PC-9 (cell line): ENCODE data around the gene SH3PXD2B.

ENCODE experiments used
- EZH2 ChIP-seq: fragments of 200-600 bp; sonication (generic); IDR thresholded peaks from 2 replicates; pipeline ENCODE4 v1.8.0; 2017; ENCODE audit warnings: antibody characterized with exemption, low read depth
- TF ChIP-seq, protein P1 (sequence below): fragments of 200-600 bp; sonication (generic); conservative IDR thresholded peaks from 2 replicates; pipeline ENCODE4 v1.6.1; 2017; ENCODE audit warnings: mixed run types, antibody characterized with exemption, mild to moderate bottlenecking, moderate library complexity

DNA sequence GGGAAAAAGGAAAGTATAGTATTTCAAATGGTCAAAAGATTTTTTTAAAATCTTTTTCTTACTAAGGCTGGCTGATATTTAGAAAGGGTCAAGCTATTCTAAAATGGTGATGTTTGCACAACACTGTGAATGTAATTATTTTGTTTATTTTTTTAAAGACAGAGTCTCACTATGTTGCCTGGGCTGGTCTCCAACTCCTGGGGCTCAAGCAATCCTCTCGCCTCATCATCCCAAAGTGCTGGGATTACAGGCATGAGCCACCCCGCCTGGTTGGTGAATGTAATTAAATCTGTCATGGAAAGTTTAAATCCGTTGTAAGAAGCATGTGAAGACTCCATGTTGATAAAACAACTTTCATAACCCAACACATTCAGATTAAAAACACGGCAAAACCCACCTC, 173.4 kb downstream of the SH3PXD2B start:
- TF ChIP-seq, protein P1, sequence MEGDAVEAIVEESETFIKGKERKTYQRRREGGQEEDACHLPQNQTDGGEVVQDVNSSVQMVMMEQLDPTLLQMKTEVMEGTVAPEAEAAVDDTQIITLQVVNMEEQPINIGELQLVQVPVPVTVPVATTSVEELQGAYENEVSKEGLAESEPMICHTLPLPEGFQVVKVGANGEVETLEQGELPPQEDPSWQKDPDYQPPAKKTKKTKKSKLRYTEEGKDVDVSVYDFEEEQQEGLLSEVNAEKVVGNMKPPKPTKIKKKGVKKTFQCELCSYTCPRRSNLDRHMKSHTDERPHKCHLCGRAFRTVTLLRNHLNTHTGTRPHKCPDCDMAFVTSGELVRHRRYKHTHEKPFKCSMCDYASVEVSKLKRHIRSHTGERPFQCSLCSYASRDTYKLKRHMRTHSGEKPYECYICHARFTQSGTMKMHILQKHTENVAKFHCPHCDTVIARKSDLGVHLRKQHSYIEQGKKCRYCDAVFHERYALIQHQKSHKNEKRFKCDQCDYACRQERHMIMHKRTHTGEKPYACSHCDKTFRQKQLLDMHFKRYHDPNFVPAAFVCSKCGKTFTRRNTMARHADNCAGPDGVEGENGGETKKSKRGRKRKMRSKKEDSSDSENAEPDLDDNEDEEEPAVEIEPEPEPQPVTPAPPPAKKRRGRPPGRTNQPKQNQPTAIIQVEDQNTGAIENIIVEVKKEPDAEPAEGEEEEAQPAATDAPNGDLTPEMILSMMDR, result no peak
- no peak for TF ChIP-seq EZH2
